PC-3 (cell line): ENCODE data around the gene MTF1. TPM values are rescaled to one million over a fixed set of nuclear protein-coding genes. Genes with fewer than 3 reads are reported as not detected.
A peak's percentile ranks its signal among the peaks of the same experiment; 100 is the strongest.

Experiments
- ATAC-seq: fragments of 200-7000 bp; cut with Tn5 transposase; 2 replicates; pipeline ENCODE4 v1.9.1; 2020; ENCODE audit warnings: mild to moderate bottlenecking, moderate library complexity
- BruUV-seq: library from RNA; stranded (reverse); fragments of 400-500 nt; replicated peaks from 2 replicates; lab custom pipeline; 2021; lab: Mats Ljungman, UMichigan
- CTCF ChIA-PET: fragments of 300-600 bp; sonication (Branson Sonifier 250); formaldehyde crosslinking; loops from one replicate; lab custom pipeline; 2022; ENCODE audit warnings: antibody characterized with exemption; lab: Charles Lee
- POLR2A ChIA-PET: fragments of 300-600 bp; sonication (Branson Sonifier 250); formaldehyde crosslinking; loops from one replicate; lab custom pipeline; 2022; ENCODE audit warnings: antibody characterized with exemption; ENCODE audit not compliant: unreplicated experiment; lab: Charles Lee
- DNase-seq: peaks from one replicate; pipeline ENCODE4 v3.0.0-alpha.2; 2015
- H2AFZ ChIP-seq: fragments of 300-600 bp; sonication (generic); 2 replicates; pipeline ENCODE4 v1.6.0; 2016; ENCODE audit warnings: antibody characterized with exemption, low read length
- H3F3A ChIP-seq: fragments of 300-600 bp; sonication (generic); one replicate; pipeline ENCODE4 v1.6.0; 2017; ENCODE audit warnings: antibody characterized with exemption, low read length, control low read depth, mild to moderate bottlenecking; ENCODE audit not compliant: unreplicated experiment
- H3K27ac ChIP-seq: fragments of 300-600 bp; sonication (generic); 2 replicates; pipeline ENCODE4 v1.5.1; 2016; ENCODE audit warnings: mild to moderate bottlenecking, low read length
- H3K27me3 ChIP-seq: fragments of 300-600 bp; sonication (generic); 2 replicates; pipeline ENCODE4 v1.6.1; 2016; ENCODE audit warnings: low read length, mixed read lengths
- H3K36me3 ChIP-seq: fragments of 300-600 bp; sonication (generic); 2 replicates; pipeline ENCODE4 v1.6.1; 2016; ENCODE audit warnings: low read depth, mixed run types, low read length, mixed read lengths
- H3K4me1 ChIP-seq: fragments of 300-600 bp; sonication (generic); 2 replicates; pipeline ENCODE4 v1.5.1; 2016; ENCODE audit warnings: low read length; ENCODE audit not compliant: insufficient read depth
- H3K4me2 ChIP-seq: fragments of 300-600 bp; sonication (generic); 2 replicates; pipeline ENCODE4 v1.6.0; 2016; ENCODE audit warnings: low read length
- H3K4me3 ChIP-seq: fragments of 300-600 bp; sonication (generic); 2 replicates; pipeline ENCODE4 v1.5.1; 2016; ENCODE audit warnings: mild to moderate bottlenecking, low read length, mixed read lengths
- H3K79me2 ChIP-seq: fragments of 300-600 bp; sonication (generic); 2 replicates; pipeline ENCODE4 v1.6.1; 2017; ENCODE audit warnings: low read length, mixed read lengths
- H3K9ac ChIP-seq: fragments of 300-600 bp; sonication (generic); 2 replicates; pipeline ENCODE4 v1.6.0; 2016; ENCODE audit warnings: mild to moderate bottlenecking, low read length
- H3K9me2 ChIP-seq: fragments of 300-600 bp; sonication (generic); replicated peaks from 2 replicates; pipeline ENCODE4 v1.6.1; 2016; ENCODE audit warnings: mixed run types, low read length, mixed read lengths
- H3K9me3 ChIP-seq: fragments of 300-600 bp; sonication (generic); 2 replicates; pipeline ENCODE4 v1.6.1; 2016; ENCODE audit warnings: low read length, mixed read lengths
- H4K20me1 ChIP-seq: fragments of 300-600 bp; sonication (generic); 2 replicates; pipeline ENCODE4 v1.6.1; 2016; ENCODE audit warnings: low read length, mixed read lengths
- EZH2 ChIP-seq: fragments of 300-600 bp; sonication (generic); IDR thresholded peaks from one replicate; pipeline ENCODE4 v1.6.1; 2017; ENCODE audit warnings: antibody characterized with exemption, mild to moderate bottlenecking, low read length; ENCODE audit not compliant: unreplicated experiment
- EZH2phosphoT487 ChIP-seq: fragments of 300-600 bp; sonication (generic); IDR thresholded peaks from 2 replicates; pipeline ENCODE4 v1.6.1; 2018; ENCODE audit warnings: mild to moderate bottlenecking, antibody characterized with exemption, low read length, borderline replicate concordance
- intact Hi-C: fragments of 100-400 bp; cut with micrococcal nuclease; formaldehyde crosslinking; loops from 2 replicates; pipeline ENCODE4 v1.9.0; 2023
- total RNA-seq: library from RNA; depleted of rRNA; stranded (reverse); fragments of >200 nt; gene quantifications from 2 replicates; pipeline ENCODE4 v1.2.3, GENCODE V29; 2014
- TF ChIP-seq, protein P1 (sequence below): fragments of 300-600 bp; sonication (generic); conservative IDR thresholded peaks from 2 replicates; pipeline ENCODE4 v1.5.1; 2017; ENCODE audit warnings: antibody characterized with exemption, low read depth, mild to moderate bottlenecking, low read length

Gene MTF1
- total RNA-seq, 1 experiment from 2014 or later, result 5.4 TPM

DNA sequence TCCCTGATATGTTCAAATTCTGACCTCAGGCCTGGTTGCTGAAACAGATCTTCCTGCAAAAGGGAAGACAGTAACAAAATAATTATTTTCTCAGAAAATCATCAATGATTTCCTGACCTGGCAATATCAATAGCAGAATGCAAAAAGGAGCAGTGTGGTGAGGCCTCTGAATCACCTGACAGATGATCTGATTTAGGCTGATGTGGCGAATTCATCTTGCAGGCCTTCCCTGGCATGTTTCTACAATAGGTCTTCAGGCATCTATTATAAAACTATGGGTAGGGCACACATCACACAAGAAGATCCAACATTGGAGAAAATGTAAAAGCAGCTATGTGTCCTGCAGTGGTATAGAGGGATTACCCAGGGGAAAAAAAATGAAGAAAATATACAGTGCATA, 7.1 kb upstream of the MTF1 start:
- intact Hi-C loops, result no loop called here
- CTCF ChIA-PET, result no interaction called here

DNA sequence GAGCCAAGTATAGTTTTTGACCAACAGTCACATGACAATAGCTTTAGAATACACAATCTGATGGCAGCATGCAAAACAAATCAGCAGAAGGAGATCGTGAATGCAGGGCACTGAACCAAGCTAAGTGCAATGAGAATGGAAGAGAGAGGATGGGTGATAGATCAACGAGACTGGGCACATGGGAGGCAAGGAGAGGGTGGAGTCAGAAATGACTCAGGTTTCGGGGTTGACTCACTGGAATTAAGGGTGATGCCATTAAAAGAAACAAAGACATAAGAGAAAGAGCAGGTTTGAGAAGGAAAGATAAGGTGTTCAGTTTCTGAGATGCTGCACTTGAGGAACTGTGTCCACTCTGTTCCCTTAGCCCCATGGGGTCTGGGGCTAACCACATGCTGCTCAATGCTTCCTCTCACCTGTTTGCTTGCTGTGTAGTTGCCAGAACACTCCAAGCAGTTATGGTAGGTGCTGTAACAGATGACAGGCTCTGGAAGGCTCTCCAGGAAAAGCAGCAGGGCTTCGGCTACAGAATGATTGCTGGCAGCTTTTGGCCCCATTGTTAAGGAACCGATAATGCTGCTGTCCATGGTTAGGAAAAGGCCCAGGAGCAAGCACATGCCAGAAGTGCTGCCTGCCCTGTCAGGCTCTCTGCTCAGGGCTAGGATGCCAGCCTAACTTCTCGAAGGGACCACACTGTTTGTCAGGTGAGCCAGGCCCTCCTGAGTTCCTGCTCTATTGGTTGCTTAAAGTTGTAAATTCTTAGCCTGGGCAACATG, 6.1 kb upstream of the MTF1 start:
- TSS peak; percentile 71 for BruUV-seq
- peak overlapping the region; percentile 47 for H3K4me2 ChIP-seq
- H3K9ac ChIP-seq, result peak overlapping the region; percentile 34
- no peaks in the 10 kb centered on the region for H3K9me2 ChIP-seq
- CTCF ChIA-PET, result no interaction called here
- H3K27me3 ChIP-seq, result no peaks in the 10 kb centered on the region
- no peaks in the 10 kb centered on the region for H4K20me1 ChIP-seq
- ATAC-seq (peak; percentile 41), DNase-seq (peak; percentile 73)
- no peak overlapping the region for H2AFZ ChIP-seq
- peaks cover 5% of the 10 kb centered on the region; the same call in 1 of the 2 replicates for H3K36me3 ChIP-seq
- POLR2A ChIA-PET, result interaction anchor here (0.6 kb wide), 2 partner anchors 73 to 80 kb away, joined by 4 to 13 read pairs; no protein-coding TSS in a partner anchor
- 0 out of 2 replicates have a peak, but pooled peaks cover 2% of the 10 kb centered on the region for H3K79me2 ChIP-seq
- TF ChIP-seq EZH2 (no peak), EZH2phosphoT487 (no peak)
- TF ChIP-seq, protein P1, sequence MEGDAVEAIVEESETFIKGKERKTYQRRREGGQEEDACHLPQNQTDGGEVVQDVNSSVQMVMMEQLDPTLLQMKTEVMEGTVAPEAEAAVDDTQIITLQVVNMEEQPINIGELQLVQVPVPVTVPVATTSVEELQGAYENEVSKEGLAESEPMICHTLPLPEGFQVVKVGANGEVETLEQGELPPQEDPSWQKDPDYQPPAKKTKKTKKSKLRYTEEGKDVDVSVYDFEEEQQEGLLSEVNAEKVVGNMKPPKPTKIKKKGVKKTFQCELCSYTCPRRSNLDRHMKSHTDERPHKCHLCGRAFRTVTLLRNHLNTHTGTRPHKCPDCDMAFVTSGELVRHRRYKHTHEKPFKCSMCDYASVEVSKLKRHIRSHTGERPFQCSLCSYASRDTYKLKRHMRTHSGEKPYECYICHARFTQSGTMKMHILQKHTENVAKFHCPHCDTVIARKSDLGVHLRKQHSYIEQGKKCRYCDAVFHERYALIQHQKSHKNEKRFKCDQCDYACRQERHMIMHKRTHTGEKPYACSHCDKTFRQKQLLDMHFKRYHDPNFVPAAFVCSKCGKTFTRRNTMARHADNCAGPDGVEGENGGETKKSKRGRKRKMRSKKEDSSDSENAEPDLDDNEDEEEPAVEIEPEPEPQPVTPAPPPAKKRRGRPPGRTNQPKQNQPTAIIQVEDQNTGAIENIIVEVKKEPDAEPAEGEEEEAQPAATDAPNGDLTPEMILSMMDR, result no peak
- no peak overlapping the region for H3K4me3 ChIP-seq
- no peaks in the 10 kb centered on the region for H3K9me3 ChIP-seq
- peaks cover 4% of the 10 kb centered on the region for H3F3A ChIP-seq
- intact Hi-C loops, result no loop called here
- H3K27ac ChIP-seq, result peak overlapping the region; percentile 86
- peaks cover 39% of the 10 kb centered on the region for H3K4me1 ChIP-seq

More for the DNA sequence above, 7.1 kb upstream of the MTF1 start:
- Histone ChIP-seq H3K4me1 (peaks cover 30% of the 10 kb centered on the region), H4K20me1 (no peaks in the 10 kb centered on the region), H3K27ac (peak overlapping the region; percentile 86; the same call in 1 of the 2 replicates), H3K36me3 (peaks cover 5% of the 10 kb centered on the region; the same call in 1 of the 2 replicates), H3K27me3 (no peaks in the 10 kb centered on the region), H3K4me3 (no peak overlapping the region), H3K9me2 (no peaks in the 10 kb centered on the region), H3K4me2 (no peak overlapping the region), H3F3A (peaks cover 4% of the 10 kb centered on the region), H3K9me3 (no peaks in the 10 kb centered on the region), H3K9ac (no peak overlapping the region), H2AFZ (no peak overlapping the region), H3K79me2 (no peaks in the 10 kb centered on the region)
- DNase-seq, result no peak
- ATAC-seq, result no peak
- no peak for TF ChIP-seq EZH2
- TF ChIP-seq, protein P1, result no peak
- TF ChIP-seq EZH2phosphoT487, result no peak
- no TSS peak for BruUV-seq
- POLR2A ChIA-PET, result no interaction called here
